HG02981 (cell line): Measurements from ENCODE around the gene KAT6B.
"Not testable (repeated sequence)": the region's sequence is repeated elsewhere in the genome, so short reads cannot be mapped to it uniquely, and the experiment has no call there.

ENCODE experiments used
- ATAC-seq: cut with Tn5 transposase; IDR thresholded peaks from one replicate; pipeline ENCODE4 v1.9.1; 2021; ENCODE audit warnings: mild to moderate bottlenecking, moderate library complexity; ENCODE audit not compliant: unreplicated experiment

KAT6B gene

GRCh38 chr10:75032119-75032518 is 205.7 kb downstream of the KAT6B start:
- ATAC-seq, result no peak

- no peak for ATAC-seq
Observed at GRCh38 chr10:75032813-75033212, 206.4 kb downstream of the KAT6B start.

- no peak for ATAC-seq
Observed at GRCh38 chr10:75033399-75034130, 207.2 kb downstream of the KAT6B start.

GRCh38 chr10:75034131-75034512 is 207.7 kb downstream of the KAT6B start:
- no peak for ATAC-seq

- no peak for ATAC-seq
Observed at GRCh38 chr10:75034714-75035258, 208.4 kb downstream of the KAT6B start.

GRCh38 chr10:75035975-75036708 is 209.7 kb downstream of the KAT6B start:
- no peak for ATAC-seq

GRCh38 chr10:75037171-75038153 is 211.1 kb downstream of the KAT6B start:
- ATAC-seq, result no peak

GRCh38 chr10:75038335-75038734 is 211.9 kb downstream of the KAT6B start:
- ATAC-seq, result no peak

GRCh38 chr10:75040576-75040975 is 214.2 kb downstream of the KAT6B start:
- ATAC-seq, result no peak

- no peak for ATAC-seq
Observed at GRCh38 chr10:75042292-75042974, 216.0 kb downstream of the KAT6B start.

GRCh38 chr10:75043256-75044131 is 217.1 kb downstream of the KAT6B start:
- no peak for ATAC-seq

GRCh38 chr10:75048669-75049098 is 222.3 kb downstream of the KAT6B start:
- no peak for ATAC-seq

GRCh38 chr10:75049316-75050148 is 223.1 kb downstream of the KAT6B start:
- ATAC-seq, result no peak

GRCh38 chr10:75050149-75050919 is 223.9 kb downstream of the KAT6B start:
- no peak for ATAC-seq

GRCh38 chr10:75051308-75051707 is 224.9 kb downstream of the KAT6B start:
- ATAC-seq, result no peak

- ATAC-seq, result not testable (repeated sequence)
Observed at GRCh38 chr10:75055896-75056406, 229.6 kb downstream of the KAT6B start.

- ATAC-seq, result no peak
Observed at GRCh38 chr10:75057680-75058079, 231.3 kb downstream of the KAT6B start.
